Measurements from ENCODE around the gene MIR17HG. TPM values are rescaled to one million over a fixed set of nuclear protein-coding genes. Genes with fewer than 3 reads are reported as not detected.

MIR17HG gene
- polyA plus RNA-seq, 1 of the 3 experiments (the other 2 are of a cell fraction), result 0.51 TPM

DNA sequence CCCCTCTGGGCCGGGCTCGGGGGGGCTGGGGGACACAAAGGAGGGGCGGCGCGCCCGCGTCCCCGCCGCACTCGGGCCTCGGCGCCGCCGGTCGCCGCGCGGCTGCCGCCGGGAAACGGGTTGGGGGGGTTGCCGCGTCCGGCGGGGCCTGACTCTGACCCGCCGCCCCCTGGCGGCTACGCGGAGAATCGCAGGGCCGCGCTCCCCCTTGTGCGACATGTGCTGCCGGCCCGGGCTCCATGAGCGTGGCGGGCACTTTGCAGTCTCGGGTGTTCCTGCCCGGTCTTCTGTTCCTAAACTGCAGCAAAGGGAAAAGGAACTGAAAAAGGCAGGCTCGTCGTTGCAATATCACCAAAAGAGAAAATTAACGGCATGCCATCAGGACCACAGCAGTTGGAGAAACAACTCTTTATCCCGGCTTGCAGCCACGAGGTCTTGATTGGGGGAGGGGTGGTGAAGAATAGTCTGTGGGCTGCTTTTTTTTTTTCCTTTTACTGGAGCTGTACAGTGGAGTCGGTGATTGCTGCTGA is 1.5 kb downstream of the MIR17HG start (continued):
- TF ChIP-seq RXRA (IDR thresholded peaks at IDR 0.05; ENCODE audit: borderline replicate concordance, low read depth), result no peak
- TF ChIP-seq TAF1 (IDR thresholded peaks at IDR 0.05; ENCODE audit: borderline replicate concordance, low read depth, low read length), result peak; percentile 58
- 0 out of 4 replicates have a peak, but pooled peaks of 1 of the 2 experiments have one; percentile 17 for TF ChIP-seq EP300 (IDR thresholded peaks at IDR 0.05; ENCODE audit: borderline replicate concordance in 1 of 2, low read depth in 1 of 2, low read length in 1 of 2)
- peak; percentile 91 for TF ChIP-seq SIN3A (IDR thresholded peaks at IDR 0.05; ENCODE audit: borderline replicate concordance, low read depth, low read length)
- no peak; the same call in 1 of the 2 replicates for TF ChIP-seq POLR2AphosphoS5 (IDR thresholded peaks at IDR 0.05; ENCODE audit: low read depth, low read length)
- TF ChIP-seq GATA2 (CRISPR knock-in tag; IDR thresholded peaks at IDR 0.05), result no peak
- peak; percentile 22; the same call in 1 of the 2 replicates for TF ChIP-seq TCF12 (IDR thresholded peaks at IDR 0.05)
- no peak for TF ChIP-seq MEF2A (IDR thresholded peaks at IDR 0.05; ENCODE audit: borderline replicate concordance, low read depth)
- peak; percentile 99 for TF ChIP-seq MXI1 (IDR thresholded peaks at IDR 0.05; ENCODE audit: low read depth, low read length)
- TF ChIP-seq, protein P1, sequence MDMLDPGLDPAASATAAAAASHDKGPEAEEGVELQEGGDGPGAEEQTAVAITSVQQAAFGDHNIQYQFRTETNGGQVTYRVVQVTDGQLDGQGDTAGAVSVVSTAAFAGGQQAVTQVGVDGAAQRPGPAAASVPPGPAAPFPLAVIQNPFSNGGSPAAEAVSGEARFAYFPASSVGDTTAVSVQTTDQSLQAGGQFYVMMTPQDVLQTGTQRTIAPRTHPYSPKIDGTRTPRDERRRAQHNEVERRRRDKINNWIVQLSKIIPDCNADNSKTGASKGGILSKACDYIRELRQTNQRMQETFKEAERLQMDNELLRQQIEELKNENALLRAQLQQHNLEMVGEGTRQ (IDR thresholded peaks at IDR 0.05; ENCODE audit: borderline replicate concordance, low read depth, low read length), result no peak; the same call in 1 of the 2 replicates

DNA sequence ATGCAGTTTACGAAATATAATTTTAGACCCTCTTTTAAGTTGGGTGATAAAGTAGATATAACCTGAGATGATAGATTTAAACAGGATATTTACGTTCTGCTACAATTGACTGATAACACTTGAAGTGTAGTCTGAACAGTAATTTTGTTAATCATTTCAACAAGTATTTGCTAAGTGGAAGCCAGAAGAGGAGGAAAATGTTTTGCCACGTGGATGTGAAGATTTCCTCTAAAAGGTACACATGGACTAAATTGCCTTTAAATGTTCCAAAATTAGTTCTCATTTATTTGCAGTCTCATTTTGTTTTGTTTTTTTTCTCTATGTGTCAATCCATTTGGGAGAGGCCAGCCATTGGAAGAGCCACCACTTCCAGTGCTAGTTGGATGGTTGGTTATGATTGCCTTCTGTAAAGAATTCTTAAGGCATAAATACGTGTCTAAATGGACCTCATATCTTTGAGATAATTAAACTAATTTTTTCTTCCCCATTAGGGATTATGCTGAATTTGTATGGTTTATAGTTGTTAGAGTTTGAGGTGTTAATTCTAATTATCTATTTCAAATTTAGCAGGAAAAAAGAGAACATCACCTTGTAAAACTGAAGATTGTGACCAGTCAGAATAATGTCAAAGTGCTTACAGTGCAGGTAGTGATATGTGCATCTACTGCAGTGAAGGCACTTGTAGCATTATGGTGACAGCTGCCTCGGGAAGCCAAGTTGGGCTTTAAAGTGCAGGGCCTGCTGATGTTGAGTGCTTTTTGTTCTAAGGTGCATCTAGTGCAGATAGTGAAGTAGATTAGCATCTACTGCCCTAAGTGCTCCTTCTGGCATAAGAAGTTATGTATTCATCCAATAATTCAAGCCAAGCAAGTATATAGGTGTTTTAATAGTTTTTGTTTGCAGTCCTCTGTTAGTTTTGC is 2.8 kb downstream of the MIR17HG start:
- peak overlapping the region; percentile 60; the same call in 1 of the 2 replicates for H3K9ac ChIP-seq
- H3K9me3 ChIP-seq, result no peaks in the 10 kb centered on the region
- peaks cover 17% of the 10 kb centered on the region for H3F3A ChIP-seq (replicated peaks; ENCODE audit: insufficient read depth)
- no peak overlapping the region; a peak in 2 of 4 replicates for H3K27ac ChIP-seq (ENCODE audit: low read depth in 2 of 2, low read length in 1 of 2)
- H3K79me2 ChIP-seq (ENCODE audit: insufficient read depth), result peaks cover 41% of the 10 kb centered on the region
- no peak overlapping the region for H2AFZ ChIP-seq (ENCODE audit: low read depth)
- peaks cover 13 to 17% of the 10 kb centered on the region in 2 experiments for H3K4me1 ChIP-seq (ENCODE audit: control insufficient read depth in 1 of 2, insufficient read depth in 2 of 2, low read depth in 1 of 2, low read length in 1 of 2)
- POLR2A ChIA-PET, result no interaction called here
- peaks cover 52 to 59% of the 10 kb centered on the region in 2 experiments for H3K36me3 ChIP-seq (replicated peaks in 1 of 2; ENCODE audit: control insufficient read depth in 1 of 2, insufficient read depth in 2 of 2, low read length in 1 of 2)
- H3K4me3 ChIP-seq (ENCODE audit: low read depth in 2 of 2, low read length in 1 of 2), result peak overlapping the region; percentile 80 to 87
- H3K9me2 ChIP-seq, result no peaks in the 10 kb centered on the region
- no peak for DNase-seq
- peak overlapping the region; percentile 80 for H3K4me2 ChIP-seq
- CTCF ChIA-PET, result interaction anchor here (1.0 to 1.2 kb wide), 3 partner anchors 30 to 455 kb away, joined by 3 to 4 read pairs (median 3); no protein-coding TSS in a partner anchor
- H3K27me3 ChIP-seq (ENCODE audit: insufficient read depth), result peaks cover 6% of the 10 kb centered on the region; the same call in 1 of the 2 replicates
- TF ChIP-seq, protein P1 (IDR thresholded peaks at IDR 0.05; ENCODE audit: borderline replicate concordance, low read depth, low read length), result no peak
- TF ChIP-seq GATA2 (CRISPR knock-in tag; IDR thresholded peaks at IDR 0.05), result 0 out of 2 replicates have a peak, but pooled peaks have one; percentile 10
- TF ChIP-seq, protein P2, sequence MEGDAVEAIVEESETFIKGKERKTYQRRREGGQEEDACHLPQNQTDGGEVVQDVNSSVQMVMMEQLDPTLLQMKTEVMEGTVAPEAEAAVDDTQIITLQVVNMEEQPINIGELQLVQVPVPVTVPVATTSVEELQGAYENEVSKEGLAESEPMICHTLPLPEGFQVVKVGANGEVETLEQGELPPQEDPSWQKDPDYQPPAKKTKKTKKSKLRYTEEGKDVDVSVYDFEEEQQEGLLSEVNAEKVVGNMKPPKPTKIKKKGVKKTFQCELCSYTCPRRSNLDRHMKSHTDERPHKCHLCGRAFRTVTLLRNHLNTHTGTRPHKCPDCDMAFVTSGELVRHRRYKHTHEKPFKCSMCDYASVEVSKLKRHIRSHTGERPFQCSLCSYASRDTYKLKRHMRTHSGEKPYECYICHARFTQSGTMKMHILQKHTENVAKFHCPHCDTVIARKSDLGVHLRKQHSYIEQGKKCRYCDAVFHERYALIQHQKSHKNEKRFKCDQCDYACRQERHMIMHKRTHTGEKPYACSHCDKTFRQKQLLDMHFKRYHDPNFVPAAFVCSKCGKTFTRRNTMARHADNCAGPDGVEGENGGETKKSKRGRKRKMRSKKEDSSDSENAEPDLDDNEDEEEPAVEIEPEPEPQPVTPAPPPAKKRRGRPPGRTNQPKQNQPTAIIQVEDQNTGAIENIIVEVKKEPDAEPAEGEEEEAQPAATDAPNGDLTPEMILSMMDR (IDR thresholded peaks at IDR 0.05), result no peak
- no peak for TF ChIP-seq TAF1 (IDR thresholded peaks at IDR 0.05; ENCODE audit: borderline replicate concordance, low read depth, low read length)
- TF ChIP-seq, protein P3, sequence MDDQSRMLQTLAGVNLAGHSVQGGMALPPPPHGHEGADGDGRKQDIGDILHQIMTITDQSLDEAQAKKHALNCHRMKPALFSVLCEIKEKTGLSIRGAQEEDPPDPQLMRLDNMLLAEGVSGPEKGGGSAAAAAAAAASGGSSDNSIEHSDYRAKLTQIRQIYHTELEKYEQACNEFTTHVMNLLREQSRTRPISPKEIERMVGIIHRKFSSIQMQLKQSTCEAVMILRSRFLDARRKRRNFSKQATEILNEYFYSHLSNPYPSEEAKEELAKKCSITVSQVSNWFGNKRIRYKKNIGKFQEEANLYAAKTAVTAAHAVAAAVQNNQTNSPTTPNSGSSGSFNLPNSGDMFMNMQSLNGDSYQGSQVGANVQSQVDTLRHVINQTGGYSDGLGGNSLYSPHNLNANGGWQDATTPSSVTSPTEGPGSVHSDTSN (IDR thresholded peaks at IDR 0.05), result no peak
- peaks cover 33% of the 10 kb centered on the region for H4K20me1 ChIP-seq (ENCODE audit: insufficient read depth)
- 19% methylated on average over 5 of the region's 5 CpGs for WGBS (ENCODE audit: low lambda C conversion rate)

Measured in SK-N-SH (cell line).